NT2/D1 (cell line): ENCODE measurements around the gene KLHL11.

ENCODE experiments used
- SUZ12 ChIP-seq: IDR thresholded peaks from 2 replicates; pipeline ENCODE4 v1.6.1; 2011; ENCODE audit not compliant: insufficient read length, insufficient read depth; ENCODE audit errors: extremely low read depth
- YY1 ChIP-seq: IDR thresholded peaks from 2 replicates; pipeline ENCODE4 v1.6.1; 2011; ENCODE audit not compliant: insufficient read length, insufficient read depth
- ZNF274 ChIP-seq: IDR thresholded peaks from 2 replicates; pipeline ENCODE4 v1.6.1; 2011; ENCODE audit warnings: mild to moderate bottlenecking, low read depth, low read length

GRCh38 chr17:41905172-41905571 lies 39.9 kb upstream of the KLHL11 start:
- TF ChIP-seq ZNF274 (no peak), SUZ12 (no peak), YY1 (no peak)
